PC-9 (cell line): ENCODE data around the gene SHISA9. TPM values are rescaled to one million over a fixed set of nuclear protein-coding genes. Genes with fewer than 3 reads are reported as not detected.

ENCODE experiments used
- BruUV-seq: library from RNA; stranded (reverse); fragments of 400-500 nt; replicated peaks from 2 replicates; lab custom pipeline; 2021; lab: Mats Ljungman, UMichigan
- CTCF ChIA-PET: fragments of 300-600 bp; sonication (Branson Sonifier 250); formaldehyde crosslinking; loops from one replicate; lab custom pipeline; 2022; ENCODE audit warnings: antibody characterized with exemption; lab: Charles Lee
- POLR2A ChIA-PET: fragments of 300-600 bp; sonication (Branson Sonifier 250); formaldehyde crosslinking; loops from one replicate; lab custom pipeline; 2022; ENCODE audit warnings: antibody characterized with exemption; ENCODE audit not compliant: unreplicated experiment; lab: Charles Lee
- DNase-seq, 2 experiments: peaks; one replicate each; pipeline versions ENCODE4 v3.0.0 to v3.0.0-alpha.2; 2015 to 2022; ENCODE audit warnings: mixed read lengths in 1 of 2
- H2AFZ ChIP-seq: fragments of 200-600 bp; sonication (generic); 2 replicates; pipeline ENCODE4 v1.8.1; 2017; ENCODE audit warnings: antibody characterized with exemption
- H3F3A ChIP-seq: fragments of 200-600 bp; sonication (generic); 2 replicates; pipeline ENCODE4 v1.8.1; 2017; ENCODE audit warnings: antibody characterized with exemption, mild to moderate bottlenecking, low read depth; ENCODE audit not compliant: insufficient read depth
- H3K27ac ChIP-seq: fragments of 200-600 bp; sonication (generic); 2 replicates; pipeline ENCODE4 v1.6.1; 2016; ENCODE audit warnings: mixed run types
- H3K27me3 ChIP-seq: fragments of 200-600 bp; sonication (generic); 2 replicates; pipeline ENCODE4 v1.6.1; 2016; ENCODE audit warnings: low read depth, mixed run types; ENCODE audit not compliant: insufficient read depth
- H3K36me3 ChIP-seq: fragments of 200-600 bp; sonication (generic); 2 replicates; pipeline ENCODE4 v1.6.1; 2016; ENCODE audit warnings: low read depth, mixed run types
- H3K4me1 ChIP-seq: fragments of 200-600 bp; sonication (generic); replicated peaks from 2 replicates; pipeline ENCODE4 v1.6.1; 2016; ENCODE audit warnings: mixed run types; ENCODE audit not compliant: insufficient read depth
- H3K4me2 ChIP-seq: fragments of 200-600 bp; sonication (generic); 2 replicates; pipeline ENCODE4 v1.6.1; 2017; ENCODE audit warnings: mixed run types
- H3K4me3 ChIP-seq: fragments of 200-600 bp; sonication (generic); 2 replicates; pipeline ENCODE4 v1.6.1; 2016; ENCODE audit warnings: mixed run types
- H3K79me2 ChIP-seq: fragments of 200-600 bp; sonication (generic); 2 replicates; pipeline ENCODE4 v1.6.1; 2017; ENCODE audit warnings: low read depth, mixed run types
- H3K9me2 ChIP-seq: fragments of 200-600 bp; sonication (generic); 2 replicates; pipeline ENCODE4 v1.8.1; 2017; ENCODE audit warnings: mild to moderate bottlenecking; ENCODE audit not compliant: insufficient read depth
- H3K9me3 ChIP-seq: fragments of 200-600 bp; sonication (generic); 2 replicates; pipeline ENCODE4 v1.8.1; 2016; ENCODE audit warnings: low read depth; ENCODE audit not compliant: insufficient read depth
- H4K20me1 ChIP-seq: fragments of 200-600 bp; sonication (generic); 2 replicates; pipeline ENCODE4 v1.8.1; 2017; ENCODE audit not compliant: insufficient read depth
- CTCF ChIP-seq: fragments of 200-600 bp; sonication (generic); conservative IDR thresholded peaks from 2 replicates; pipeline ENCODE4 v1.6.1; 2017; ENCODE audit warnings: mixed run types, antibody characterized with exemption, mild to moderate bottlenecking, moderate library complexity
- EZH2 ChIP-seq: fragments of 200-600 bp; sonication (generic); IDR thresholded peaks from 2 replicates; pipeline ENCODE4 v1.8.0; 2017; ENCODE audit warnings: antibody characterized with exemption, low read depth
- intact Hi-C: fragments of 100-400 bp; cut with micrococcal nuclease; formaldehyde crosslinking; loops from one replicate; pipeline ENCODE4 v1.10.0; 2022; ENCODE audit not compliant: unreplicated experiment
- total RNA-seq: library from RNA; stranded (reverse); gene quantifications from 2 replicates; pipeline ENCODE4 v1.2.3, GENCODE V29; 2021

The SHISA9 gene
- total RNA-seq, 1 experiment from 2014 or later = 80.5 TPM

GRCh38 chr16:13146829-13147228, 245.4 kb downstream of the SHISA9 start:
- POLR2A ChIA-PET = interaction anchor here (0.6 kb wide), 1 partner anchor 594 kb away, joined by 4 read pairs; no protein-coding TSS in a partner anchor
- H3K36me3 ChIP-seq = no peaks in the 10 kb centered on the region; the same call in 1 of the 2 replicates
- H3K4me2 ChIP-seq = no peak overlapping the region
- no peaks in the 10 kb centered on the region for H3K4me1 ChIP-seq
- TF ChIP-seq CTCF (no peak), EZH2 (no peak)
- peaks cover 64% of the 10 kb centered on the region for H3K79me2 ChIP-seq
- intact Hi-C loops = no loop called here
- no peaks in the 10 kb centered on the region for H3K9me2 ChIP-seq
- peaks cover 7% of the 10 kb centered on the region; the same call in 1 of the 2 replicates for H3F3A ChIP-seq
- no peaks in the 10 kb centered on the region for H3K27me3 ChIP-seq
- CTCF ChIA-PET = no interaction called here
- no peak overlapping the region for H3K27ac ChIP-seq
- no peak for DNase-seq
- no peaks in the 10 kb centered on the region for H3K9me3 ChIP-seq
- no TSS peak for BruUV-seq
- H4K20me1 ChIP-seq = peaks cover 30% of the 10 kb centered on the region
- no peak overlapping the region for H3K4me3 ChIP-seq
- H2AFZ ChIP-seq = no peak overlapping the region

GRCh38 chr16:13148294-13148693, 246.9 kb downstream of the SHISA9 start:
- ChIA-PET CTCF (no interaction called here), POLR2A (no interaction called here)
- Histone ChIP-seq H2AFZ (no peak overlapping the region), H3K4me2 (no peak overlapping the region), H3K9me2 (no peaks in the 10 kb centered on the region; the same call in 1 of the 2 replicates), H3K79me2 (peaks cover 66% of the 10 kb centered on the region), H3K36me3 (no peaks in the 10 kb centered on the region; the same call in 1 of the 2 replicates), H3K9me3 (no peaks in the 10 kb centered on the region), H3K4me1 (no peaks in the 10 kb centered on the region), H3F3A (peaks cover 7% of the 10 kb centered on the region; the same call in 1 of the 2 replicates), H3K27me3 (no peaks in the 10 kb centered on the region), H4K20me1 (peaks cover 37% of the 10 kb centered on the region), H3K27ac (no peak overlapping the region), H3K4me3 (no peak overlapping the region)
- no peak for DNase-seq
- no TSS peak for BruUV-seq
- intact Hi-C loops = no loop called here
- TF ChIP-seq CTCF = no peak
- TF ChIP-seq EZH2 = no peak

- no peaks in the 10 kb centered on the region; the same call in 1 of the 2 replicates for H3K36me3 ChIP-seq
- H3K4me2 ChIP-seq = no peak overlapping the region
- TF ChIP-seq EZH2 = no peak
- TF ChIP-seq CTCF = no peak
- H3K4me3 ChIP-seq = no peak overlapping the region
- ChIA-PET CTCF (no interaction called here), POLR2A (no interaction called here)
- intact Hi-C loops = no loop called here
- H3K9me2 ChIP-seq = no peaks in the 10 kb centered on the region; the same call in 1 of the 2 replicates
- H3F3A ChIP-seq = peaks cover 7% of the 10 kb centered on the region; the same call in 1 of the 2 replicates
- DNase-seq = no peak
- H2AFZ ChIP-seq = no peak overlapping the region
- H3K9me3 ChIP-seq = no peaks in the 10 kb centered on the region
- H3K27me3 ChIP-seq = no peaks in the 10 kb centered on the region
- peaks cover 34% of the 10 kb centered on the region for H4K20me1 ChIP-seq
- H3K27ac ChIP-seq = no peak overlapping the region
- H3K4me1 ChIP-seq = no peaks in the 10 kb centered on the region
- BruUV-seq = no TSS peak
- H3K79me2 ChIP-seq = peaks cover 65% of the 10 kb centered on the region
Observed at GRCh38 chr16:13148836-13149235, 247.4 kb downstream of the SHISA9 start.
